ENCODE data around the gene NPPC.

Gene NPPC

DNA sequence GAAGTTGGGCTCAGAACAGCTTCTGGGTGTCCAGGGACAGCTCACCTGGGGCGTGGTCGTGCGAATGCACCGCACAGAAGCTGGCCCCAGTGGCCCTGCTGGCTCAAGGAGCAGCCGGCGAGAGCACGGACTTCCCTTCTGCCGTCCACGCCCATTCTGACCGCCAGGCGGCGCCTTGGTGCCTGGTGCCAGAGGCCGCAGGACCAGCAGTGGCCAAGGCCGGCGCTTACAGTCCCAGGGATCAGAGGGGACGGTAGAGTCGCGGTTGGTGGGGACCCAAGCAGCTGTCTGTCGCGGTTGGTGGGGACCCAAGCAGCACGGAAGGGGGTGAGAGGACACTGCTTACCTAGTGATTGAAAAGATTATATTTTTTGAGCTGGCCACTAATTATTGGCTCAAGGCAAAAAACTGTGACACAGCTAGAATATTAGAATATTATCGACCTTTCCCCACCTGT, 25.7 kb downstream of the NPPC start:
- in situ Hi-C loops (cut with HindIII; ENCODE audit: low pct_ligation_motif_present, low sequenced_read_pairs), result no loop called here
- DNase-seq, result peak; percentile 61
- H3K4me3 ChIP-seq (ENCODE audit: low read depth, low read length), result no peak overlapping the region
- TF ChIP-seq, protein P1, sequence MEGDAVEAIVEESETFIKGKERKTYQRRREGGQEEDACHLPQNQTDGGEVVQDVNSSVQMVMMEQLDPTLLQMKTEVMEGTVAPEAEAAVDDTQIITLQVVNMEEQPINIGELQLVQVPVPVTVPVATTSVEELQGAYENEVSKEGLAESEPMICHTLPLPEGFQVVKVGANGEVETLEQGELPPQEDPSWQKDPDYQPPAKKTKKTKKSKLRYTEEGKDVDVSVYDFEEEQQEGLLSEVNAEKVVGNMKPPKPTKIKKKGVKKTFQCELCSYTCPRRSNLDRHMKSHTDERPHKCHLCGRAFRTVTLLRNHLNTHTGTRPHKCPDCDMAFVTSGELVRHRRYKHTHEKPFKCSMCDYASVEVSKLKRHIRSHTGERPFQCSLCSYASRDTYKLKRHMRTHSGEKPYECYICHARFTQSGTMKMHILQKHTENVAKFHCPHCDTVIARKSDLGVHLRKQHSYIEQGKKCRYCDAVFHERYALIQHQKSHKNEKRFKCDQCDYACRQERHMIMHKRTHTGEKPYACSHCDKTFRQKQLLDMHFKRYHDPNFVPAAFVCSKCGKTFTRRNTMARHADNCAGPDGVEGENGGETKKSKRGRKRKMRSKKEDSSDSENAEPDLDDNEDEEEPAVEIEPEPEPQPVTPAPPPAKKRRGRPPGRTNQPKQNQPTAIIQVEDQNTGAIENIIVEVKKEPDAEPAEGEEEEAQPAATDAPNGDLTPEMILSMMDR (IDR thresholded peaks at IDR 0.05; ENCODE audit: low read depth, low read length, missing control alignments), result peak; percentile 98
- H3K27me3 ChIP-seq (replicated peaks), result no peaks in the 10 kb centered on the region
- no peak overlapping the region for H3K27ac ChIP-seq
- H3K36me3 ChIP-seq (replicated peaks), result no peaks in the 10 kb centered on the region

DNA sequence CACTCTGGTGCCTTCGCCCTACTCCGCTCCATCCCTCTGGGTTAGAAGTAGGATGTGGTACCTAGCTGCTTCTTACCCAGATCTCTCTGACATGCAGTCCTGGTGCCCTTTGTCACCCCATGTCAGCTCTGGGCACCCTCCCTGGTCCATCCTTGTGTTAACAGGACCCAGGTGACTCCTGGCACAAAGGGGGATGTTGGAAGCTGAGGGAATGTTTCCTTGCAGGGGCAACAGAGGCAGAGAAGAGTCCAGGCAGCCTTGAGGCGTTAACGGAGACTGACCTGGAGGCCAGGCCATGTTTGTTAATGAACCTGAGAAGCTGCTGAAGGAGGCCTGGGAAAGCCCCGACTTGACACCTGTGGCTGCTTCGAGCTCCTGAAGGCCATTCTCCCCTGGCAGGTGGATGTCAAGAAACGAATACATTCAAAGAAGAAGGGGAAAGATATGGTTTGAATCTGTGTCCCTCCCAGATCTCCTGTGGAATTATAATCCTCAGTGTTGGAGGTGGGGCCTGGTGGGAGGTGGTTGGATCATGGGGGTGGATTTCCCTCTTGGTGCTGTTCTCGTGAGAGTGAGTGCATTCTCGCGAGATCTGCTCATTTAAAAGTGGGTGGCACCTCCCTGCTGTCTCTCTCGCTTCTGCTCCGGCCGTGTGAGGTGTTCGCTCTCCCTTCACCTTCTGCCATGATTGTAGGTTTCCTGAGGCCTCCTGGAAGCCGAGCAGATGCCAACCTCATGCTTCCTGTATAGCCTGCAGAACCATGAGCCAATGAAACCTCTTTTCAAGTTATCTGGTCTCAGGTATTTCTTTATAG, 31.4 kb downstream of the NPPC start:
- Histone ChIP-seq H3K4me3 (ENCODE audit: low read depth, low read length) (no peak overlapping the region), H3K27me3 (replicated peaks) (no peaks in the 10 kb centered on the region), H3K27ac (no peak overlapping the region), H3K36me3 (replicated peaks) (no peaks in the 10 kb centered on the region)
- in situ Hi-C loops (cut with HindIII; ENCODE audit: low pct_ligation_motif_present, low sequenced_read_pairs), result no loop called here
- TF ChIP-seq, protein P1 (IDR thresholded peaks at IDR 0.05; ENCODE audit: low read depth, low read length, missing control alignments), result no peak
- DNase-seq, result no peak

DNA sequence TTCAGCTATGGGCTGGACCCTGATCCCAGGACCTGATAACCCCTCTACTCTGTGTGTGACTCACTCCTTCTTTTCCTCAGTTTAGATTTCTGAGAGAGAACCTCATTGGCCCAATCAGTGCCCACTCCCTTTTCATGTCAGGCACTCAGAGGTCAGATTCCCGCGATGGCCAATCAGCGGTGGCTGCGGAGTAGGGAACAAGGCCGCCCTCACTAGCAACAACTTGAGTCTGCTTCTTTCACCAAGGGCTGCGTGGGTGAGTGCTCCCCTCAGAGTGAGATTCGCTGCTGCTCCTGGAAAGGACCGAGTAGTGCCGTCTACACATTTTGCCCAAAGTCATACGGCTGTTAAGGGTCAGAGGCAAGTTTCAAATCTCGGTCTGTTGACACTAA, 34.7 kb downstream of the NPPC start:
- in situ Hi-C loops (cut with HindIII; ENCODE audit: low pct_ligation_motif_present, low sequenced_read_pairs), result no loop called here
- TF ChIP-seq, protein P1 (IDR thresholded peaks at IDR 0.05; ENCODE audit: low read depth, low read length, missing control alignments), result no peak

DNA sequence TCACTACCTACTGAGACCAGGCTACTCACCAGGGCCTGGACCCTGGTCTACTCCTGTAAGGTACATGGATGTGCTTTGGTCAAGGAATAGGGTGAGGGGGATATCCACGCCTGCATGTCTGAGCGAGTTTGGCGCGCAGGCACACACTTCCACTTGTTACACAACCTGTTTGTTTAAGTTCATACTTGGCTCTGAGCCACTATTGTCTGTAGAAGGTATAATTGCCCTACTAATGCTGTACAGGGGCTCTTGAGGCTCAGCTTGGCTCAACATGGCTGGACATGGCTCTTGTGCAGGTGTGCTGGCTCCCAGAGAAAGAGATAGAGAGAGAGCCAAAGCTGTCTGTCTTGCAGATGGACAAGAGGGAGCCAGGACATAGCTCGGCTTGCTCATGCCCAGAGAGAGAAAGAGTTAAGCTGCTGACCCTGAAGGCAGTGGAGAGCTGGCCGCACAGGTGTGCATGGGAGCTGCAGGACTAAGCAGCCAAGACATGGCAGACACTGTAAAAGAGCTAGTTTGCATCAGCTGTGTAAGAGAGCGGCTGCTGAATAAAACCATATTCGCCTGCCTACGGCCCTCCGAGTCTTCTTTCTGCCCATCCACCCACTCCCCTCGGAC, 35.2 kb downstream of the NPPC start:
- TF ChIP-seq, protein P1 (IDR thresholded peaks at IDR 0.05; ENCODE audit: low read depth, low read length, missing control alignments), result no peak
- no peak overlapping the region for H3K27ac ChIP-seq
- no peak overlapping the region for H3K4me3 ChIP-seq (ENCODE audit: low read depth, low read length)
- in situ Hi-C loops (cut with HindIII; ENCODE audit: low pct_ligation_motif_present, low sequenced_read_pairs), result no loop called here
- no peaks in the 10 kb centered on the region for H3K36me3 ChIP-seq (replicated peaks)
- H3K27me3 ChIP-seq (replicated peaks), result peaks cover 3% of the 10 kb centered on the region
- DNase-seq, result no peak

More for the DNA sequence above, 34.7 kb downstream of the NPPC start:
- Histone ChIP-seq H3K4me3 (ENCODE audit: low read depth, low read length) (no peak overlapping the region), H3K27me3 (replicated peaks) (peaks cover 1% of the 10 kb centered on the region), H3K27ac (no peak overlapping the region), H3K36me3 (replicated peaks) (no peaks in the 10 kb centered on the region)
- no peak for DNase-seq

DNA sequence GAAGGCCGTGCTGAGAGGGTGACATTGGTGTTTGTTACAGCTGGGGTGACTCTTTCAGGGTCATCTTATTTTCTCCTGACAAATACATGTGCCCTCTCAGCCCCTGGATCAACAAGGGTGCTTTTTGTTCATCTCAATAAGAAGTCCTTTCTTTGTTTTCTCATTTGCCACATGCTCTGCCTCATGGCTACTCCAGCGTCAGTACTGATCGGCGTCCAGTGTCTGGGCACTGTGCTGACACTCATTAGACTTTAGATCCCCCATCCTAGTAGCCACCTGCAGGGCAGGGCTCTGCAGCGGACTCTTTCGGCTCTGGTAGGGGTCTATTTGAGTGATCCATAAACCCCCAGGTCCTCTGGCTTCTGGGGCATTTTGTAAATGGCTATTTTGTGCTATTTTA, 38.4 kb downstream of the NPPC start:
- in situ Hi-C loops (cut with HindIII; ENCODE audit: low pct_ligation_motif_present, low sequenced_read_pairs), result no loop called here
- Histone ChIP-seq H3K27ac (no peak overlapping the region), H3K27me3 (replicated peaks) (peaks cover 3% of the 10 kb centered on the region), H3K4me3 (ENCODE audit: low read depth, low read length) (no peak overlapping the region), H3K36me3 (replicated peaks) (no peaks in the 10 kb centered on the region)
- TF ChIP-seq, protein P1 (IDR thresholded peaks at IDR 0.05; ENCODE audit: low read depth, low read length, missing control alignments), result no peak
- DNase-seq, result no peak
